Transverse colon (tissue), 4 donors: ENCODE data around the gene SNAP91. TPM values are rescaled to one million over a fixed set of nuclear protein-coding genes. Genes with fewer than 3 reads are reported as not detected.

Source experiments
- DNase-seq: peaks from one replicate; pipeline ENCODE4 v3.0.0-alpha.2; 2019
- H3K27ac ChIP-seq, 4 donors: fragments of 200-600 bp; sonication (generic); 2 replicates each; pipeline ENCODE4 v1.5.1; 2016 to 2018; ENCODE audit warnings: inconsistent platforms in 4 of 4
- H3K27me3 ChIP-seq: fragments of 200-600 bp; sonication (generic); 2 replicates; pipeline ENCODE4 v1.5.1; 2017; ENCODE audit warnings: inconsistent platforms
- H3K36me3 ChIP-seq, 4 donors: fragments of 200-600 bp; sonication (generic); 2 replicates each; pipeline ENCODE4 v1.5.1; 2017 to 2019; ENCODE audit warnings: inconsistent platforms in 4 of 4
- H3K4me1 ChIP-seq, 4 donors: fragments of 200-600 bp; sonication (generic); 2 replicates each; pipeline ENCODE4 v1.5.1; 2017 to 2020; ENCODE audit warnings: inconsistent platforms in 4 of 4
- H3K4me3 ChIP-seq, 4 donors: fragments of 200-600 bp; sonication (generic); 1 replicate in 1 of 4; 2 replicates in 3 of 4; pipeline versions ENCODE4 v1.5.1 to v1.6.1; 2017 to 2019; ENCODE audit warnings: inconsistent platforms in 4 of 4
- H3K9me3 ChIP-seq, 2 donors: fragments of 200-600 bp; sonication (generic); 2 replicates each; pipeline ENCODE4 v1.5.1; 2017 to 2019; ENCODE audit warnings: inconsistent platforms in 2 of 2
- EP300 ChIP-seq: sonication (generic); formaldehyde crosslinking; IDR thresholded peaks from one replicate; pipeline ENCODE4 v1.6.1; 2017; ENCODE audit warnings: antibody characterized with exemption, low read depth
- POLR2A ChIP-seq: fragments of 450-650 bp; IDR thresholded peaks from one replicate; pipeline ENCODE4 v1.6.1; 2016; ENCODE audit warnings: antibody characterized with exemption, mild to moderate bottlenecking, moderate library complexity
- POLR2AphosphoS5 ChIP-seq, 3 donors: sonication (generic); formaldehyde crosslinking; IDR thresholded peaks; one replicate each; pipeline ENCODE4 v1.6.1; 2016; ENCODE audit warnings: antibody characterized with exemption in 3 of 3
- WGBS, 2 donors: methylation state at CpG; one replicate each; pipeline ENCODE4 v1.1.5; 2018; ENCODE audit warnings: low coverage in 1 of 2; 5-methylcytosine and 5-hydroxymethylcytosine counted together
- in situ Hi-C, 4 donors: fragments of 200-750 bp; cut with MboI; loops; one replicate each; pipeline versions ENCODE4 v1.15.0 to v1.15.1; 2017; ENCODE audit warnings: low sequenced_read_pairs in 3 of 4, low pct_ligation_motif_present in 1 of 4, low pct_unique_long_range_greater_than_20kb in 1 of 4
- intact Hi-C: fragments of 100-400 bp; cut with DNase I; formaldehyde crosslinking; loops from one replicate; pipeline ENCODE4 v1.15.1; 2023; ENCODE audit warnings: low total_unique reads
- total RNA-seq, 4 donors: library from RNA; depleted of rRNA; stranded (reverse); fragments of >200 nt; gene quantifications; one replicate each; pipeline ENCODE4 v1.1.0, GENCODE V29; 2016
- TF ChIP-seq, protein P1 (sequence below), 5 experiments: fragments of 200-600 bp in 3 of 5; fragments of 450-650 bp in 2 of 5; sonication (generic) in 3 of 5; IDR thresholded peaks; 1 replicate in 2 of 5; 2 replicates in 3 of 5; pipeline ENCODE4 v1.5.1; 2016 to 2017; ENCODE audit warnings: antibody characterized with exemption in 5 of 5, inconsistent platforms in 3 of 5, mild to moderate bottlenecking in 2 of 5, moderate library complexity in 1 of 5

Gene SNAP91
- total RNA-seq, 4 donors from 2014 or later = 0.95 to 3.8 (median 1.5) TPM; not detected in 1

DNA sequence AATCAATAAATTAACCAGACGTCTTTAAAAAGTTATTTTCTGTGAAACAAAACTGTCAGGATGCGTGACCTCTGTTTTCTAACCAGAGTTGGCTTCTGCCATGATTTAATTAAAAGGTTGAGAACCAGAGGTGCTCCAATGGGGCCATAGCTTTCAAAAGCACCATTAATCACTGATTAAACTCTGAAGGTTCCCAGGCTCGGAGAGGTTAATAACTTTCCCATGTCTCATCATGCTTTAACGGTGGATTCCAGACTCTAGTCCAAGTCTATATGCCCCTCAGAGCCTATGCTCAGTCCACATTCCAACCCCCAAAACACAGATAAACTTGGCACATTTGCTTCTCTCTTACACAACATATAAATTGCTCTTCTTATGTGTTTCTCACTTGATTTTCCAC is 95.5 kb downstream of the SNAP91 start:
- H3K27me3 ChIP-seq = no peaks in the 10 kb centered on the region
- no peaks in the 10 kb centered on the region for H3K9me3 ChIP-seq
- no peak overlapping the region for H3K27ac ChIP-seq
- H3K4me3 ChIP-seq = no peak overlapping the region
- DNase-seq = no peak
- no peak for TF ChIP-seq EP300
- TF ChIP-seq POLR2A = no peak
- TF ChIP-seq POLR2AphosphoS5 (IDR thresholded peaks at IDR 0.05) = no peak
- TF ChIP-seq, protein P1, sequence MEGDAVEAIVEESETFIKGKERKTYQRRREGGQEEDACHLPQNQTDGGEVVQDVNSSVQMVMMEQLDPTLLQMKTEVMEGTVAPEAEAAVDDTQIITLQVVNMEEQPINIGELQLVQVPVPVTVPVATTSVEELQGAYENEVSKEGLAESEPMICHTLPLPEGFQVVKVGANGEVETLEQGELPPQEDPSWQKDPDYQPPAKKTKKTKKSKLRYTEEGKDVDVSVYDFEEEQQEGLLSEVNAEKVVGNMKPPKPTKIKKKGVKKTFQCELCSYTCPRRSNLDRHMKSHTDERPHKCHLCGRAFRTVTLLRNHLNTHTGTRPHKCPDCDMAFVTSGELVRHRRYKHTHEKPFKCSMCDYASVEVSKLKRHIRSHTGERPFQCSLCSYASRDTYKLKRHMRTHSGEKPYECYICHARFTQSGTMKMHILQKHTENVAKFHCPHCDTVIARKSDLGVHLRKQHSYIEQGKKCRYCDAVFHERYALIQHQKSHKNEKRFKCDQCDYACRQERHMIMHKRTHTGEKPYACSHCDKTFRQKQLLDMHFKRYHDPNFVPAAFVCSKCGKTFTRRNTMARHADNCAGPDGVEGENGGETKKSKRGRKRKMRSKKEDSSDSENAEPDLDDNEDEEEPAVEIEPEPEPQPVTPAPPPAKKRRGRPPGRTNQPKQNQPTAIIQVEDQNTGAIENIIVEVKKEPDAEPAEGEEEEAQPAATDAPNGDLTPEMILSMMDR (IDR thresholded peaks at IDR 0.05) = no peak
- WGBS, 2 donors = 59 to 63% methylated on average over 3 to 4 of the region's 4 CpGs
- intact Hi-C loops = no loop called here
- H3K4me1 ChIP-seq = no peaks in the 10 kb centered on the region
- in situ Hi-C loops = no loop called here
- no peaks in the 10 kb centered on the region for H3K36me3 ChIP-seq

DNA sequence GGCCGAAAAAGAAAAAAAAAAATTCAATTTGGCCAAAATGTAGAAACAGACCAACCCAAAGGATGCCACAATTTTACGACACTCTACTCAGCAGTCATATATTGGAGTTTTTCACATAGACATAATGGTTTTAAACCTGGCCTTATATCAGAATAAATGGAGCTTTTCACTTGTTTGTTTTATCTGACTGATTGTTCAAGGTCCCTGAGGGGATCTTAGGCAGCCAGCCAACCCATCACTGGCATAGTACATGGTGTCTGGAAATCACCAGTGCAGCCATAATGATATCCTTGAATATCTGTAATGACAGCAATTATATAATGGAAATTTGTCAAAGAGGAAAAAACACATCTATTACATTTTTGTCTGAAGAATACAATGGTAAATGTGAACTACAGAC is 99.7 kb downstream of the SNAP91 start:
- TF ChIP-seq POLR2AphosphoS5 (IDR thresholded peaks at IDR 0.05) = no peak
- TF ChIP-seq, protein P1 (IDR thresholded peaks at IDR 0.05) = no peak
- TF ChIP-seq POLR2A = no peak
- in situ Hi-C loops (no loop called here), intact Hi-C loops (no loop called here)
- no peak overlapping the region for H3K27ac ChIP-seq
- no peaks in the 10 kb centered on the region for H3K4me1 ChIP-seq
- H3K4me3 ChIP-seq = no peak overlapping the region
- 83 to 85% methylated on average over 2 of the region's 2 CpGs for WGBS, 2 donors
- no peaks in the 10 kb centered on the region for H3K27me3 ChIP-seq
- H3K9me3 ChIP-seq = no peaks in the 10 kb centered on the region
- no peaks in the 10 kb centered on the region for H3K36me3 ChIP-seq
- no peak for DNase-seq

DNA sequence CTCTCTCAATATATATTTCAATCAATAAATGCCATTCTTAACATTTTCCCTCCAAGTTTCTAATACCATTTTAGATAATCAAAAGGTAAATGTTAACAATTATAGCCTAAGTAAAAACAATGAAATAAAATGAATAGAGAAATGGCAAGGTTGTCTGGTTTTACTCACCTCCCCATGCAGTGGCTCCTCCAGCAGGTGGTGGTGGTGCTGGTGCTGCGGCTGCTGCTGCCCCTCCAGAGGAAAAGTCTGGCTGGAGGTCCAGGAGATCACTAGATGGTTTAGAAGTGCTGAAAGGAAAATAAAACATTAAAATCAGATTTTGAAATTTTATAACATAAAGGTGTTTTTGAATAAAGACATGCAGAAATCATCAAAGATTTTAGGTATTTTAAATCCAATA is 103.4 kb downstream of the SNAP91 start:
- Histone ChIP-seq H3K27ac (no peak overlapping the region), H3K36me3 (no peaks in the 10 kb centered on the region), H3K4me1 (no peaks in the 10 kb centered on the region), H3K9me3 (no peaks in the 10 kb centered on the region), H3K4me3 (no peak overlapping the region), H3K27me3 (no peaks in the 10 kb centered on the region)
- intact Hi-C loops (no loop called here), in situ Hi-C loops (no loop called here)
- DNase-seq = no peak
- 82 to 100% methylated on average over 1 of the region's 1 CpG for WGBS, 2 donors
- TF ChIP-seq EP300 = no peak
- TF ChIP-seq, protein P1 (IDR thresholded peaks at IDR 0.05) = no peak
- TF ChIP-seq POLR2AphosphoS5 (IDR thresholded peaks at IDR 0.05) = no peak
- TF ChIP-seq POLR2A = no peak

DNA sequence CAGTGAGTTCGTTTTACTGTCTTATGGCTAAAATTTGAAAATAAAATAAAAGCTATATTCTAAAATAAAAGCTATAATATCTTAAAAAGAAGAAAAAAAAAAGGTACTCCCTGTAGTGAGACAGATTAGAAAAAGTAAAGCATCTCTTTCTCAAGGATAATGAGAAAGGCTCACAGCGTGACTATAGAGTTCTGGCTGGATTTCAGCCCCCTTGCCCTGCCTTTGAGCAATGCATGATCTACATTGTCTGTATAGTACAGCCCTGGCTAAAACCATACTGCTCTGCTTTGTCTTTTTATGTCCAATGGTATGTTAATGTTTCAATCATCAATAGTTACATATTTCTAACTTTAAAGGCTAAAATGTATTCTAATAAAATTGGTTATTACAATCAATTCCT is 105.3 kb downstream of the SNAP91 start:
- Histone ChIP-seq H3K9me3 (no peaks in the 10 kb centered on the region), H3K4me1 (no peaks in the 10 kb centered on the region), H3K27me3 (no peaks in the 10 kb centered on the region), H3K36me3 (no peaks in the 10 kb centered on the region), H3K4me3 (no peak overlapping the region), H3K27ac (no peak overlapping the region)
- in situ Hi-C loops (no loop called here), intact Hi-C loops (no loop called here)
- TF ChIP-seq POLR2AphosphoS5 (IDR thresholded peaks at IDR 0.05) (no peak), EP300 (no peak), POLR2A (no peak)
- TF ChIP-seq, protein P1 (IDR thresholded peaks at IDR 0.05) = no peak
- no peak for DNase-seq
- 58 to 71% methylated on average over 2 of the region's 2 CpGs for WGBS, 2 donors
